K562 (cell line): ENCODE measurements around the gene NPPC. TPM values are rescaled to one million over a fixed set of nuclear protein-coding genes. Genes with fewer than 3 reads are reported as not detected.

Experiments
- ARID3B ChIP-seq: fragments of 250-450 bp; sonication (Bioruptor Pico); IDR thresholded peaks from 2 replicates; pipeline ENCODE4 v1.4.0; 2020; ENCODE audit warnings: borderline replicate concordance
- EP400 ChIP-seq: fragments of 450-650 bp; IDR thresholded peaks from 2 replicates; pipeline ENCODE4 v1.6.1; 2017; ENCODE audit warnings: antibody characterized with exemption, mild to moderate bottlenecking, moderate library complexity
- FOXK2 ChIP-seq, 2 experiments: fragments of 450-650 bp; IDR thresholded peaks in 1 of 2; conservative IDR thresholded peaks in 1 of 2; 2 replicates each; pipeline ENCODE4 v1.6.1; 2016; ENCODE audit warnings: low read depth in 2 of 2, mild to moderate bottlenecking in 1 of 2
- HMG20B ChIP-seq: fragments of 250-450 bp; sonication (Bioruptor Pico); IDR thresholded peaks from 2 replicates; pipeline ENCODE4 v1.5.0; 2021; ENCODE audit warnings: mild to moderate bottlenecking
- KLF16 ChIP-seq: IDR thresholded peaks from 2 replicates; pipeline ENCODE4 v1.6.1; 2016; ENCODE audit warnings: antibody characterized with exemption
- KLF6 ChIP-seq: fragments of 250-450 bp; sonication (Bioruptor Pico); IDR thresholded peaks from 2 replicates; pipeline ENCODE4 v1.4.0; 2020; ENCODE audit warnings: mild to moderate bottlenecking, moderate library complexity, borderline replicate concordance
- MXD1 ChIP-seq: fragments of 250-450 bp; sonication (Bioruptor Pico); IDR thresholded peaks from 2 replicates; pipeline ENCODE4 v1.8.0; 2021; ENCODE audit warnings: borderline replicate concordance, mild to moderate bottlenecking, moderate library complexity; ENCODE audit not compliant: poor library complexity, severe bottlenecking
- RFX1 ChIP-seq: fragments of 450-650 bp; IDR thresholded peaks from 2 replicates; pipeline ENCODE4 v1.6.1; 2016; ENCODE audit warnings: mild to moderate bottlenecking, moderate library complexity
- RREB1 ChIP-seq: fragments of 250-450 bp; sonication (Bioruptor Pico); IDR thresholded peaks from 2 replicates; pipeline ENCODE4 v1.4.0; 2020
- TEAD1 ChIP-seq, 2 experiments: fragments of 450-650 bp in 1 of 2; sonication (generic) in 1 of 2; formaldehyde crosslinking; IDR thresholded peaks; 2 replicates each; pipeline versions ENCODE4 v1.4.0 to v1.8.0; 2020 to 2022; ENCODE audit warnings: mild to moderate bottlenecking in 2 of 2, missing genetic modification reagents in 1 of 2
- ZC3H11A ChIP-seq: IDR thresholded peaks from 2 replicates; pipeline ENCODE4 v1.6.1; 2012; ENCODE audit warnings: low read depth, low read length, improper control_type of control experiment
- ZNF143 ChIP-seq: sonication (generic); formaldehyde crosslinking; IDR thresholded peaks from 2 replicates; pipeline ENCODE4 v1.9.0; 2022; ENCODE audit warnings: mild to moderate bottlenecking, missing genetic modification reagents
- ZNF431 ChIP-seq: sonication (generic); formaldehyde crosslinking; IDR thresholded peaks from 2 replicates; pipeline ENCODE4 v1.8.0; 2022; ENCODE audit warnings: mild to moderate bottlenecking, missing genetic modification reagents
- ZNF436 ChIP-seq: fragments of 250-450, 450-650 bp; sonication (Bioruptor Pico); formaldehyde crosslinking; IDR thresholded peaks from 2 replicates; pipeline ENCODE4 v1.7.0; 2020; ENCODE audit warnings: mild to moderate bottlenecking
- ZNF584 ChIP-seq: fragments of 200-800 bp; sonication (Bioruptor generic); IDR thresholded peaks from 2 replicates; pipeline ENCODE4 v1.6.1; 2016; ENCODE audit warnings: low read depth, mild to moderate bottlenecking, missing genetic modification characterization, missing compliant biosample characterization
- polyA plus RNA-seq, 8 experiments: library from polyadenylated mRNA; depleted of rRNA in 4 of 8; stranded (reverse) in 5 of 8; unstranded in 3 of 8; fragments of >200 nt; fragmentation: Nextera tagmentation in 2 of 8; fragmentation: Illumina TruSeq in 1 of 8; extraction: Ambion mirVana in 2 of 8; extraction: Trizol in 1 of 8; gene quantifications; 2 replicates each; pipeline versions ENCODE4 v1.2.1 to v1.2.3, GENCODE V29; 2011 to 2014; ENCODE audit warnings: inconsistent platforms in 1 of 8, missing spikeins in 1 of 8
- total RNA-seq, 7 experiments: library from RNA; depleted of rRNA in 6 of 7; stranded (reverse); fragments of >200 nt in 6 of 7; fragmentation: Illumina TruSeq in 2 of 7; extraction: Trizol in 2 of 7; gene quantifications; 2 replicates each; pipeline versions ENCODE4 v1.2.1 to v1.2.3, GENCODE V29; 2011 to 2021; ENCODE audit warnings: low replicate concordance in 1 of 7

The NPPC gene
- total and polyA plus RNA-seq, 9 of the 15 experiments (the other 6 are each of a cell fraction or from before 2014, with no cell fraction given) = not detected

- TF ChIP-seq RFX1 (no peak), ZNF584 (CRISPR knock-in tag) (no peak), KLF6 (no peak), ZC3H11A (no peak), ZNF431 (no peak), FOXK2 (conservative IDR thresholded peaks at IDR 0.05 in 1 of 2, IDR thresholded peaks at IDR 0.05 in 1 of 2; ENCODE audit: low read depth in 2 of 2) (no peak), TEAD1 (CRISPR knock-in tag; IDR thresholded peaks at IDR 0.05) (no peak), EP400 (no peak), KLF16 (no peak), ARID3B (CRISPR knock-in tag) (no peak), MXD1 (CRISPR knock-in tag) (no peak), ZNF436 (CRISPR knock-in tag) (no peak), RREB1 (CRISPR knock-in tag) (no peak), ZNF143 (CRISPR knock-in tag) (no peak), HMG20B (CRISPR knock-in tag) (no peak)
Measured at GRCh38 chr2:231940795-231941194, 14.6 kb upstream of the NPPC start (continued).
